Stimulated activated CD4-positive, alpha-beta T cell treated with anti-CD3 and anti-CD28 coated beads, TNF-alpha, amount 100 ng/mL, for 4 hours (primary cell): Measurements from ENCODE around the gene LFNG.

ENCODE experiments used
- DNase-seq, 3 experiments: peaks; one replicate each; pipeline ENCODE4 v3.0.0-alpha.2; 2020; ENCODE audit warnings: low read depth in 3 of 3

The LFNG gene

GRCh38 chr7:2503056-2503941 is 16.3 kb upstream of the LFNG start:
- no peak for DNase-seq

- no peak for DNase-seq
Observed at GRCh38 chr7:2504128-2504888, 15.3 kb upstream of the LFNG start.

- DNase-seq: no peak
Observed at GRCh38 chr7:2504889-2505375, 14.6 kb upstream of the LFNG start.

- DNase-seq: no peak
Observed at GRCh38 chr7:2505401-2505800, 14.2 kb upstream of the LFNG start.

GRCh38 chr7:2507208-2507916 is 12.2 kb upstream of the LFNG start:
- no peak for DNase-seq

- no peak for DNase-seq
Observed at GRCh38 chr7:2507917-2508306, 11.7 kb upstream of the LFNG start.

GRCh38 chr7:2508327-2509215 is 11.0 kb upstream of the LFNG start:
- DNase-seq: peak in 2 of 3 experiments; percentile 49 to 57

GRCh38 chr7:2509298-2509906 is 10.2 kb upstream of the LFNG start:
- DNase-seq: no peak

GRCh38 chr7:2510130-2510776 is 9.3 kb upstream of the LFNG start:
- no peak for DNase-seq

- DNase-seq: peak in 1 of 3 experiments; percentile 22
Observed at GRCh38 chr7:2510909-2511768, 8.4 kb upstream of the LFNG start.

- no peak for DNase-seq
Observed at GRCh38 chr7:2511769-2512168, 7.8 kb upstream of the LFNG start.

- DNase-seq: no peak
Observed at GRCh38 chr7:2512179-2512661, 7.4 kb upstream of the LFNG start.

- no peak for DNase-seq
Observed at GRCh38 chr7:2512713-2513112, 6.9 kb upstream of the LFNG start.

- DNase-seq: no peak
Observed at GRCh38 chr7:2513702-2514101, 5.9 kb upstream of the LFNG start.

GRCh38 chr7:2514473-2515423 is 4.8 kb upstream of the LFNG start:
- DNase-seq: no peak

GRCh38 chr7:2515424-2516193 is 4.0 kb upstream of the LFNG start:
- DNase-seq: no peak

- DNase-seq: no peak
Observed at GRCh38 chr7:2516194-2516555, 3.4 kb upstream of the LFNG start.
